Liver (tissue), 9 donors: ENCODE measurements around the gene NEK5. TPM values are rescaled to one million over a fixed set of nuclear protein-coding genes. Genes with fewer than 3 reads are reported as not detected.

Source experiments
- DNase-seq: peaks from one replicate; pipeline ENCODE4 v3.0.0-alpha.2; 2017; ENCODE audit warnings: low spot score
- H3K27ac ChIP-seq, 2 donors: one replicate each; pipeline ENCODE4 v1.7.0; 2013; ENCODE audit warnings: inconsistent platforms in 2 of 2, low read length in 2 of 2, control low read depth in 1 of 2, low read depth in 1 of 2, mild to moderate bottlenecking in 1 of 2
- H3K27me3 ChIP-seq, 4 donors: one replicate each; pipeline versions ENCODE4 v1.6.1 to v1.7.0; 2013; ENCODE audit warnings: low read length in 3 of 4, inconsistent platforms in 1 of 4, mild to moderate bottlenecking in 1 of 4, moderate library complexity in 1 of 4; ENCODE audit not compliant: control insufficient read depth in 4 of 4, insufficient read depth in 4 of 4
- H3K36me3 ChIP-seq, 4 donors: one replicate each; pipeline versions ENCODE4 v1.6.1 to v1.7.0; 2013; ENCODE audit warnings: low read length in 3 of 4, mild to moderate bottlenecking in 3 of 4, low read depth in 1 of 4, moderate library complexity in 1 of 4; ENCODE audit not compliant: control insufficient read depth in 4 of 4, insufficient read depth in 3 of 4
- H3K4me1 ChIP-seq, 4 donors: one replicate each; pipeline versions ENCODE4 v1.6.1 to v1.7.0; 2013; ENCODE audit warnings: low read length in 3 of 4, mild to moderate bottlenecking in 3 of 4, moderate library complexity in 1 of 4; ENCODE audit not compliant: control insufficient read depth in 4 of 4, insufficient read depth in 4 of 4
- H3K4me3 ChIP-seq, 3 donors: one replicate each; pipeline versions ENCODE4 v1.6.1 to v1.7.0; 2013; ENCODE audit warnings: low read length in 3 of 3, control low read depth in 1 of 3, low read depth in 1 of 3, mild to moderate bottlenecking in 1 of 3
- H3K9ac ChIP-seq, 2 donors: one replicate each; pipeline ENCODE4 v1.7.0; 2013; ENCODE audit warnings: low read length in 2 of 2, mild to moderate bottlenecking in 2 of 2, moderate library complexity in 2 of 2, control low read depth in 1 of 2, low read depth in 1 of 2
- H3K9me3 ChIP-seq, 4 donors: one replicate each; pipeline versions ENCODE4 v1.6.1 to v1.7.0; 2013; ENCODE audit warnings: low read length in 3 of 4; ENCODE audit not compliant: control insufficient read depth in 4 of 4
- EGR1 ChIP-seq, 2 donors: IDR thresholded peaks; 2 replicates each; pipeline ENCODE4 v1.6.1; 2016 to 2018; ENCODE audit warnings: antibody characterized with exemption in 2 of 2, low read depth in 2 of 2
- FOXA1 ChIP-seq: IDR thresholded peaks from 2 replicates; pipeline ENCODE4 v1.6.1; 2016; ENCODE audit warnings: antibody characterized with exemption
- FOXA2 ChIP-seq: IDR thresholded peaks from 2 replicates; pipeline ENCODE4 v1.6.1; 2016; ENCODE audit warnings: antibody characterized with exemption
- GABPA ChIP-seq, 2 donors: IDR thresholded peaks in 1 of 2; conservative IDR thresholded peaks in 1 of 2; 2 replicates each; pipeline ENCODE4 v1.6.1; 2016; ENCODE audit warnings: antibody characterized with exemption in 2 of 2, mild to moderate bottlenecking in 1 of 2, moderate library complexity in 1 of 2
- HNF4A ChIP-seq, 2 donors: conservative IDR thresholded peaks; 2 replicates each; pipeline ENCODE4 v1.6.1; 2016; ENCODE audit warnings: antibody characterized with exemption in 2 of 2, mild to moderate bottlenecking in 2 of 2
- HNF4G ChIP-seq: IDR thresholded peaks from 2 replicates; pipeline ENCODE4 v1.6.1; 2016; ENCODE audit warnings: antibody characterized with exemption
- JUND ChIP-seq, 2 donors: IDR thresholded peaks; 2 replicates each; pipeline ENCODE4 v1.6.1; 2016; ENCODE audit warnings: antibody characterized with exemption in 2 of 2
- NR2F2 ChIP-seq: IDR thresholded peaks from 2 replicates; pipeline ENCODE4 v1.6.1; 2016; ENCODE audit warnings: antibody characterized with exemption
- RAD21 ChIP-seq, 2 donors: IDR thresholded peaks; 2 replicates each; pipeline ENCODE4 v1.6.1; 2016; ENCODE audit warnings: antibody characterized with exemption in 2 of 2, mild to moderate bottlenecking in 2 of 2
- RXRA ChIP-seq, 2 donors: IDR thresholded peaks; 2 replicates each; pipeline ENCODE4 v1.6.1; 2017 to 2018; ENCODE audit warnings: antibody characterized with exemption in 2 of 2, mild to moderate bottlenecking in 1 of 2
- SP1 ChIP-seq: IDR thresholded peaks from 2 replicates; pipeline ENCODE4 v1.6.1; 2018; ENCODE audit warnings: antibody characterized with exemption, mild to moderate bottlenecking
- WGBS: extraction: QIAGEN DNeasy Blood & Tissue Kit; methylation state at CpG from one replicate; pipeline ENCODE4 v1.1.7; 2013; 5-methylcytosine and 5-hydroxymethylcytosine counted together
- polyA plus RNA-seq, 2 donors: library from polyadenylated mRNA; stranded (reverse) in 1 of 2; unstranded in 1 of 2; fragments of 200-250 nt in 1 of 2; fragments of >200 nt in 1 of 2; fragmentation: Nextera tagmentation in 1 of 2; extraction: Ambion mirVana in 1 of 2; gene quantifications; one replicate each; pipeline versions ENCODE4 v1.2.1 to v1.2.3, GENCODE V29; 2013 to 2015
- total RNA-seq, 2 donors: library from RNA; depleted of rRNA; stranded (reverse); fragments of >200 nt; gene quantifications; one replicate each; pipeline ENCODE4 v1.2.3, GENCODE V29; 2014
- TF ChIP-seq, protein P1 (sequence below): IDR thresholded peaks from 2 replicates; pipeline ENCODE4 v1.6.1; 2016; ENCODE audit warnings: antibody characterized with exemption, mild to moderate bottlenecking
- TF ChIP-seq, protein P2 (sequence below): IDR thresholded peaks from 2 replicates; pipeline ENCODE4 v1.6.1; 2016; ENCODE audit warnings: antibody characterized with exemption
- TF ChIP-seq, protein P3 (sequence below): IDR thresholded peaks from 2 replicates; pipeline ENCODE4 v1.6.1; 2016; ENCODE audit warnings: antibody characterized with exemption
- TF ChIP-seq, protein P4 (sequence below): IDR thresholded peaks from 2 replicates; pipeline ENCODE4 v1.6.1; 2016; ENCODE audit warnings: antibody characterized with exemption
- donor health status: healthy.
- donor health status: healthy.
- donor health status: healthy.
- donor health status: healthy.
- donor health status: healthy.

The NEK5 gene
- total and polyA plus RNA-seq, 4 donors = 0.08 to 0.63 (median 0.23) TPM; not detected in 1

DNA sequence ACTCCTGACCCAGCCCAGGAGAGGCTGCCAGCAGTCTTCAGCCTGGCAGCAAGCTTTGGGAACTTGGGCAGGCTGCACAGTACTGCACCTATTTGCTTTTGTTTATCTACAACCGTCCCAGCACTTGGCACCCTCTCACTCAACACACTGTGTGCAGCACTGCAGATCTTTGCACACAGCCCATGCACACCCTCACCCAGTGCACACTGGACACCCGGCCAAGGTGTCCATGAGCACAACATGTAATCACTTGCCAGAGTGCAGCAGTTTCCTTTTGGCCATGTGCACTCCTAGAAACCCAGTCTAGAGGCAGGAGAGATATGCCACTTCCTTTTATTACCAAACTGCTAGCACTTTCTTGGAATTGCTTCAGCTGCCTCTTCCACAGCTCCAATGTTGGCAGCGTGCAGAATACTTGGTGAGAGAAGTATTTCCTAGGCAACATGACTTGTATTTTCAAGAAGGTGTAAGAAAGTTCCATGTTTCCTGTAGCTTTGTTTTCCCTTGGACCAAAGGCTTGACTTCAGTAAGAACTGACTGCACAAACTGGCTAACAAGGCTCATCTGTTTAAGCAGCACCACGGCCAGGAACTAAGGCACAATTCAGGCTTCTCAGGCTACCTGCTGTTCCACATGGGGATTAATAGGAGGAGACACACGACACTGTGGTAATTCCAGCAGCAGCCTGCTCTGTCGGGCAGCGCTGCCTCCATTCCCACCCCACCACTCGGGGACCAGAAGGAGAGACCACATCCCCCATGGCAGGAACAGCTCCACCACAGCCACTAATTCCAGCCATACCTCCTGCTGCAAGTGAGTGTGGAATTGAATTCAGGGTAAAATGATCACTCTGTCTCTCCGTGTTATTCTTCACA is 133.0 kb downstream of the NEK5 start:
- peak overlapping the region; percentile 43 to 60 for H3K27ac ChIP-seq
- H3K9me3 ChIP-seq = no peaks in the 10 kb centered on the region
- 45% methylated on average over 9 of the region's 9 CpGs for WGBS
- H3K36me3 ChIP-seq = no peaks in the 10 kb centered on the region
- H3K4me1 ChIP-seq = peaks cover 10 to 60% (median 54%) of the 10 kb centered on the region in 4 donors
- no peak for DNase-seq
- no peak overlapping the region for H3K9ac ChIP-seq
- H3K4me3 ChIP-seq = no peak overlapping the region
- H3K27me3 ChIP-seq = no peaks in the 10 kb centered on the region
- TF ChIP-seq, protein P1, sequence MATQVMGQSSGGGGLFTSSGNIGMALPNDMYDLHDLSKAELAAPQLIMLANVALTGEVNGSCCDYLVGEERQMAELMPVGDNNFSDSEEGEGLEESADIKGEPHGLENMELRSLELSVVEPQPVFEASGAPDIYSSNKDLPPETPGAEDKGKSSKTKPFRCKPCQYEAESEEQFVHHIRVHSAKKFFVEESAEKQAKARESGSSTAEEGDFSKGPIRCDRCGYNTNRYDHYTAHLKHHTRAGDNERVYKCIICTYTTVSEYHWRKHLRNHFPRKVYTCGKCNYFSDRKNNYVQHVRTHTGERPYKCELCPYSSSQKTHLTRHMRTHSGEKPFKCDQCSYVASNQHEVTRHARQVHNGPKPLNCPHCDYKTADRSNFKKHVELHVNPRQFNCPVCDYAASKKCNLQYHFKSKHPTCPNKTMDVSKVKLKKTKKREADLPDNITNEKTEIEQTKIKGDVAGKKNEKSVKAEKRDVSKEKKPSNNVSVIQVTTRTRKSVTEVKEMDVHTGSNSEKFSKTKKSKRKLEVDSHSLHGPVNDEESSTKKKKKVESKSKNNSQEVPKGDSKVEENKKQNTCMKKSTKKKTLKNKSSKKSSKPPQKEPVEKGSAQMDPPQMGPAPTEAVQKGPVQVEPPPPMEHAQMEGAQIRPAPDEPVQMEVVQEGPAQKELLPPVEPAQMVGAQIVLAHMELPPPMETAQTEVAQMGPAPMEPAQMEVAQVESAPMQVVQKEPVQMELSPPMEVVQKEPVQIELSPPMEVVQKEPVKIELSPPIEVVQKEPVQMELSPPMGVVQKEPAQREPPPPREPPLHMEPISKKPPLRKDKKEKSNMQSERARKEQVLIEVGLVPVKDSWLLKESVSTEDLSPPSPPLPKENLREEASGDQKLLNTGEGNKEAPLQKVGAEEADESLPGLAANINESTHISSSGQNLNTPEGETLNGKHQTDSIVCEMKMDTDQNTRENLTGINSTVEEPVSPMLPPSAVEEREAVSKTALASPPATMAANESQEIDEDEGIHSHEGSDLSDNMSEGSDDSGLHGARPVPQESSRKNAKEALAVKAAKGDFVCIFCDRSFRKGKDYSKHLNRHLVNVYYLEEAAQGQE = peak; percentile 82
- TF ChIP-seq FOXA1 (peak; percentile 27), RAD21 (IDR thresholded peaks at IDR 0.05) (peak; percentile 31 to 51), JUND (IDR thresholded peaks at IDR 0.05) (peak; percentile 53 to 90), GABPA (IDR thresholded peaks at IDR 0.05 in 1 of 2, conservative IDR thresholded peaks at IDR 0.05 in 1 of 2) (no peak), HNF4G (no peak), FOXA2 (peak; percentile 58), SP1 (peak; percentile 68), RXRA (IDR thresholded peaks at IDR 0.05) (peak; percentile 57 to 85), HNF4A (conservative IDR thresholded peaks at IDR 0.05) (peak; percentile 59 to 83)
- TF ChIP-seq, protein P2, sequence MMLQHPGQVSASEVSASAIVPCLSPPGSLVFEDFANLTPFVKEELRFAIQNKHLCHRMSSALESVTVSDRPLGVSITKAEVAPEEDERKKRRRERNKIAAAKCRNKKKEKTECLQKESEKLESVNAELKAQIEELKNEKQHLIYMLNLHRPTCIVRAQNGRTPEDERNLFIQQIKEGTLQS = no peak
- TF ChIP-seq, protein P3, sequence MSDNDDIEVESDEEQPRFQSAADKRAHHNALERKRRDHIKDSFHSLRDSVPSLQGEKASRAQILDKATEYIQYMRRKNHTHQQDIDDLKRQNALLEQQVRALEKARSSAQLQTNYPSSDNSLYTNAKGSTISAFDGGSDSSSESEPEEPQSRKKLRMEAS = peak; percentile 73
- TF ChIP-seq, protein P4, sequence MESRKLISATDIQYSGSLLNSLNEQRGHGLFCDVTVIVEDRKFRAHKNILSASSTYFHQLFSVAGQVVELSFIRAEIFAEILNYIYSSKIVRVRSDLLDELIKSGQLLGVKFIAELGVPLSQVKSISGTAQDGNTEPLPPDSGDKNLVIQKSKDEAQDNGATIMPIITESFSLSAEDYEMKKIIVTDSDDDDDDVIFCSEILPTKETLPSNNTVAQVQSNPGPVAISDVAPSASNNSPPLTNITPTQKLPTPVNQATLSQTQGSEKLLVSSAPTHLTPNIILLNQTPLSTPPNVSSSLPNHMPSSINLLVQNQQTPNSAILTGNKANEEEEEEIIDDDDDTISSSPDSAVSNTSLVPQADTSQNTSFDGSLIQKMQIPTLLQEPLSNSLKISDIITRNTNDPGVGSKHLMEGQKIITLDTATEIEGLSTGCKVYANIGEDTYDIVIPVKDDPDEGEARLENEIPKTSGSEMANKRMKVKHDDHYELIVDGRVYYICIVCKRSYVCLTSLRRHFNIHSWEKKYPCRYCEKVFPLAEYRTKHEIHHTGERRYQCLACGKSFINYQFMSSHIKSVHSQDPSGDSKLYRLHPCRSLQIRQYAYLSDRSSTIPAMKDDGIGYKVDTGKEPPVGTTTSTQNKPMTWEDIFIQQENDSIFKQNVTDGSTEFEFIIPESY = peak; percentile 97

DNA sequence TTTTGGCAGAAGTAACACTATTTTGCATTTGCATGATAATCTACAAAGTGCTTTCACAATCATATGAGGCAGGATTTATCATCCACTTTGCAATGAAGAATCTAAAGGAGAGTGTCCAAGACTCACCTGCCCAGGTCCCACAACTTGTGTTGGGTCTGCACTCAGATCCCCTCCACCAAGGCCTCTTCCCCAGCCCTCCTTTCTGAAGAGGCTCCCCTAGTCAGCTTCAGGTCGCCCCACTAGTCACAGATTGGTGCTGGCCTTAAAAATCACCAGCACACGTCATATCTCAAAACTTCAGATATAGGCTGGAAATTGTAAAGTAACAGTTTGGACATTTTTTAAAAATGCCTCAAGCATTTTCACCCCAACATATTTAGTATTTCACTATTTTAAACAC is 135.2 kb downstream of the NEK5 start:
- Histone ChIP-seq H3K36me3 (peaks cover 0 to 3% (median 0%) of the 10 kb centered on the region in 4 donors), H3K9ac (no peak overlapping the region), H3K4me3 (no peak overlapping the region), H3K4me1 (peaks cover 10 to 45% (median 44%) of the 10 kb centered on the region in 4 donors), H3K27me3 (no peaks in the 10 kb centered on the region), H3K9me3 (no peaks in the 10 kb centered on the region), H3K27ac (no peak overlapping the region)
- 95% methylated on average over 2 of the region's 2 CpGs for WGBS
- no peak for DNase-seq
- TF ChIP-seq, protein P2 = no peak
- TF ChIP-seq EGR1 (IDR thresholded peaks at IDR 0.05; ENCODE audit: low read depth in 2 of 2) (no peak), NR2F2 (no peak), JUND (IDR thresholded peaks at IDR 0.05) (no peak), RAD21 (IDR thresholded peaks at IDR 0.05) (no peak), RXRA (IDR thresholded peaks at IDR 0.05) (no peak), FOXA2 (no peak), FOXA1 (no peak), SP1 (no peak)
- TF ChIP-seq, protein P3 = no peak
